HG03025 (cell line): ENCODE data around the gene NDUFS7.
"Not testable (repeated sequence)": the region's sequence is repeated elsewhere in the genome, so short reads cannot be mapped to it uniquely, and the experiment has no call there.

ENCODE experiments used
- ATAC-seq: cut with Tn5 transposase; IDR thresholded peaks from one replicate; pipeline ENCODE4 v1.9.1; 2021; ENCODE audit warnings: mild to moderate bottlenecking, moderate library complexity; ENCODE audit not compliant: unreplicated experiment, low FRiP score

The NDUFS7 gene

DNA sequence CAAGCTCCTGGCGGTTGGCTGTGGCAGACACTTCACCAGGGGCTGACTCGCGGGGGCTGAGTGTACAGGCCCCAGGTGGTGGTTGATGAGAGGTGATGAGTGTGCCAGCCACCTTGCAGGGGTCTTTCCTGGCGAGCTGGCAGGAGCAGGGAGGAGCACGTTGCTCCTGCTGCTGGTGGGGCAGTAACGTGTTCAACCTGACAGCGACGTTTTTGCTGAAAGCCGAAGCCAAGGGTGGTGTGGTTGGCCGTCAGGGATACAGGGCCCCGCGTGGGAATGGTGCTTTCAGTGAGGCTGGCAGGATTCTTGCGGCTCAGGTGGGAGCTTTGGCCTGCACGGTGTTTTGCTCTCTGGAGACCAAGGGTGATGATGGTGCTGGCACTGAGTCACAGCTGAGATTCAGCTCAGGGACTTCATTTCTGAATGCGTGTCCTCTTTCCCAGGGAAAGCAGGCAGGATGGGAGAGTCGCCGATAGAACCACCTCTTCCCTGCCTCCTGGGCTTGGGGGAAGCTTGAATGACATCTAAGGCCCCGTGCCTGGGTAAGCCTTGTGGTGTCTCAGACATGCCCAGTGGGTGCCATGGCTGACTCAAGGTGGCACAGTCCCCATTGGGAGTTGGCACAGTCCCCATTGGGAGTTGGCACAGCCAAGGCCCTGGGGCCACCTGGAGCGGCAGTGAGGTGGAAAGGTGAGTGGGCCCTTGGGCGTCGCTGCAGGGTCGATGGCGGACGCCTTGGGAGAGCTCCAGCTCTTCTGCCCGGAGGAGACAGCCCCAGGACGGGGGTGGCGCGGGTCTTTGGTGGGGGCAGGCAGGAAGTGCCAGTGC lies 32.5 kb downstream of the NDUFS7 start:
- no peak for ATAC-seq

DNA sequence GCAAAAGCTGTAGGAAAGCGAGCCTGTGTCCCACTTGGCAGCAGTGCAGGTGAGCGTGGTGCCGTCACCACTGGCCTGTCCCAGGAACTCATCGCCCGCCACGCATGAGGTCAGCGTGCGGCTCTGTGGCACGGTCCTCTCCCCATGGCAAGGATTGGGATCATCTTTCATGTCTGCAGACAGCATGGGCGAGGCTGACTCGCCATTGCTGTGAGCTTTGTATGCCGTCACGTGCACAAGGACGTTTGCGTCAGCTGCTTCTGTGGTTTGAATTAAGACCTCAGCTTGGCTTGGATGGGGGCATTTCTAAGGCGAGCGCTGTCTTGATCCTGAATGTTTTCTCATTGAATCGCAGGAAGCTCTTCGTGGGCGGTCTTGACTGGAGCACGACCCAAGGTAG lies 33.4 kb downstream of the NDUFS7 start:
- ATAC-seq = no peak

DNA sequence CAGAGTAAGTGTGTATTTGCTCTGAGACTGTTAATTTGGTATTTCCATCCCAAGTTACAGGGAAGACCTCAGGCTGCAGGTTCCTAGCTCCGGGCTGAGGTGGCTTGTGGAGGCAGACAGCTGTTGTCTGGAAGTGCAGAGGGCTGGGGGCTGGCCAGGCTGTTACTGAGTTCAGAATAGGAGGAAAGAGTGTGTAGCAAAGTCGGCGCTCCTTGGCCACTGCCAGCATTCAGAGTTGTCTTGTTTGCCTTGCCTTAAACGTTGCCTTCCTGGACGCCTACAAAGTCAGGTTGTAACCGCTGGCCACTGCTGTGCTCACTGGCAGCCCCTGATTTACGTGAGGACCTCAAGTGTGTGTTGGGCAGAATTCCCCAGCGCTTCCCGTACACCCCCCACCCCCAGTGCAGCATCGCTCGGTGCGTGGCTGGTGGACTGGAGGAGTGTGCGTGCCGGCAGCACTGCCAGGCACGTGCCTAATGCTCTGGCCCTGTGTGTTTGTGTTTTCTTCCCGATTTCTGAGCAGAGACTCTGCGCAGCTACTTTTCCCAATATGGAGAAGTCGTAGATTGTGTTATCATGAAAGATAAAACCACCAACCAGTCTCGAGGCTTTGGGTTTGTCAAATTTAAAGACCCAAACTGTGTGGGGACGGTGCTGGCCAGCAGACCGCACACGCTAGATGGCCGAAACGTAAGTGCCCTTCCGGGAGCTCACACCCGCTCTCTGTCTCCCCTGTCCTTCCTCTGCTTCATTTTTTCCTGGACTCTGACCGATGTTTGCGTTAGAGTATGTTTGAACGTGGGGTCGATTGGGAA lies 34.2 kb downstream of the NDUFS7 start:
- ATAC-seq = no peak

DNA sequence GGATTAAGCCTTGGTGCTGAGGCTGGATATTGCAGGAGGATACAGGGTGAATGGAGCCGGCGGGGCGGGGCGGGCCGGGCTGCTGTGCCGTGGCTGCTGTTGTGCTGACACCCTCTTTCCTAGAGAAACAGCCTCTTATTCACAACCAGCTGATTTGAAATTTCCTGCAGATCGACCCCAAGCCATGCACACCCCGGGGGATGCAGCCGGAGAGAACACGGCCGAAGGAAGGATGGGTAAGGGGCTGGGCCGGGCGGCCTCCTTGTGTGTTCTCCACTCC lies 34.7 kb downstream of the NDUFS7 start:
- ATAC-seq = no peak

DNA sequence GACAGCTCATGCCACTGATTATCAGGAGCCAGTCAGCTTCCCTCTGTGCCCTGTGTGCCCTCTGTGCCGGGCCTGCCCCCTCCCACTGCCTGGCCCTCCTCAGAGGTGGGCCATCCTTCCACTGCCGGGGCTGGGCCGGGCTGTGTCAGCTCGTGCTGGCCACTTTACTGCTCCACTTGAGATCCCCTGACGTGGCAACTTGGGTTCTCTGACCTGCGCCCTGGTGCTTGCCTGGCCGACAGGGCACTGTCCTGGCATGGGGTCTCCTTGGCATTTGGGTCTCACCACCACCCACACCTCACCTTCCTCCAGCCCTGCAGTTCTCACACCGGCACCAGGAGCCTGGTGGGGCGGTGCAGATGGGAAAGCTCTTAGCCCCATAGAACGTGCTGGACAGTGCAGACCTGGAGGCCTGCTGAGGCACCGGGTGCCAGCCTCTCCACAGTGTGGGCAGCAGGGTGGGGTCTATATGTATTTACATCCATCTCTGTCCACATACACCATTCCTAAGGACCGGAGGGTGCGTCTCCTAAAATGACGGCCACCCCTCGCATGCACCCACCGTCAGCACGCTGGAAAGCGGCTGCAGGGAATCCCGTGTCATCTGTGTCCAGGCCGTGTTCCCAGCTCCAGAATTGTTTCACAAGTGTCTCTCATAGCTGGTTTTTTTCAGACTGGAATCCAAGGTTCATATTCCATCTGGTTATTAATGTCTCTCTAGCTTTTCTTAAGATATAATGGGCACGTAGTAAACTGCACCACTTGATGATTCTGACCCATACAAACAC lies 35.4 kb downstream of the NDUFS7 start:
- ATAC-seq = no peak

DNA sequence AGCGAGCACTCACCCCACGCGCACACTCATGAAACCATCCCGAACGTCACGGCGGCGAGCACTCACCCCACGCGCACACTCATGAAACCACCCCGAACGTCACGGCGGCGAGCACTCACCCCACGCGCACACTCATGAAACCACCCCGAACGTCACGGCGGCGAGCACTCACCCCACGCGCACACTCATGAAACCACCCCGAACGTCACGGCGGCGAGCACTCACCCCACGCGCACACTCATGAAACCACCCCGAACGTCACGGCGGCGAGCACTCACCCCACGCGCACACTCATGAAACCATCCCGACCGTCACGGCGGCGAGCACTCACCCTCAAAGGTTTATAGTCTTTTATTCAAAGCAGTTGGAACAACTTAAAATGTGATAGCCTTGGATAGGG lies 36.4 kb downstream of the NDUFS7 start:
- ATAC-seq = not testable (repeated sequence)

DNA sequence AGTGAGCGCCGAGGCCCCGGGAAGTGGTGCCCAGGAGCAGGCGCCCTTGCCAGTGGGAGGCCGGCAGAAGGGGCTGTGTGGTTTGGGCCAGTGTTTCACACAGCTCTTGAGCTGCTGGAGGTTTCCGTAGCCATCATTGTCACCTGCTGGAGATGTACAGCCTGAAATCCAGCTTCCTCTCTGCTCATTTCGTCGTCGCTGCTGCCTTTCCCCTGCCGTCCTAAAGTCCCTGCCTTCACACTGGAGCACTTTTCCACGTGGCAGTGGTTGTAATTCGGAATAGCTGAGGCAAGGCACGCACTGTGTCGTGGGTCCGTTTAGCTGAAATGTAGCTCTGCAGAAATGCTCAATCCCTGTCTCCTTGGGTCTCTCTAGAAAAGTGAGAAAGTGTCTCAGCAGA lies 36.9 kb downstream of the NDUFS7 start:
- ATAC-seq = no peak

DNA sequence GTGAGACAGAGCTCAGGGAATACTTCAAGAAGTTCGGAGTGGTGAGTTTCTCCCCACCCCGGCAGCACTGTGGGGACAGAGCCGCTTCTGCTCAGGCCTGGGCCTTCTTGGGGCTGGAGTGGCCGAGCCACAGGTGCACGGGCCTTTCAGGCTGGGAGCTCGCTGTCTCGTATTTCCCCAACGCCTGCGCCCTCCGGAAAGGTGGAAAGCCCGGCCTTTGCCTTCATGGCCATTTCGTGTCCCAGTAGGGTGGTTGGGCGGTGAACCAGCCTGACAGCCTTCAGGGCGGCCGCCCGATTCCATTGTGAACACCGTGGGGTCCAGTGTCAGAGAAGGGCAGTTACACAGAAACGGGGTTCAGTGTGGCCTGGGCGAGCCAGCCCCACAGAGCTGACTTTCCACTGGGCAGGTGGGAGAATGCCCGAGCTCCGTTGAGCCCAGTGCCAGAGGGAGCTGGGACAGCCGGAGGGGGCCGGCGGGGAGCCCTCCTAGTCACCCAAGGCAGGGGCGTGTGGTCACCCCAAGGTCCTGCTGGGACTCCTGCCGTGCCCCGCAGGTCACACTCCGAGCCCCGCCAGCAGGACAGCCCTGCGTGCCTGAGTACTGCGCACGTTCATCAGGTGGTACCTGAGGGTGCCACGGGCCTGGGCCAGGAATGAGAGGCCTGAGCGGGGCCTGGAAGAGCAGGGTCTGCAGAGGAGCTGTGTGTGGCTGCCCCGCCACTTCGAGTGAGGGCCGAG lies 37.7 kb downstream of the NDUFS7 start:
- ATAC-seq = no peak

DNA sequence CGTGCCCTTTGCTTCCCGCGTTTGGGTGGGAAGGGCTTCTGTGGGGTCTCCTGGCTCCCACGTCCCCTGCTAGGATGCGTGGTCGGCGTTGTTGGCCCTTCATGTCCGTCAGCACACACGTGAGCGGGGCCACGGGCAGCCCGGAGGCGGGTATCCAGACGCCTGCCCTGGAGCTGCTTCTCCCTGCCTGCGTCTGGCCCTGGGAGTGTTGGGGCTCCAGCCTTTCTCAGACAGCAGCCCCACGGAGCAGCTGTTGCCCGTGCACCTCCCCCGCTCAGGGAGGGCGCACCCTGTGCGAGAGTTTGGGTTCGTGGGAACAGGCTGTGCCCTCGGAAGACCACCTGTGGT lies 38.2 kb downstream of the NDUFS7 start:
- no peak for ATAC-seq

DNA sequence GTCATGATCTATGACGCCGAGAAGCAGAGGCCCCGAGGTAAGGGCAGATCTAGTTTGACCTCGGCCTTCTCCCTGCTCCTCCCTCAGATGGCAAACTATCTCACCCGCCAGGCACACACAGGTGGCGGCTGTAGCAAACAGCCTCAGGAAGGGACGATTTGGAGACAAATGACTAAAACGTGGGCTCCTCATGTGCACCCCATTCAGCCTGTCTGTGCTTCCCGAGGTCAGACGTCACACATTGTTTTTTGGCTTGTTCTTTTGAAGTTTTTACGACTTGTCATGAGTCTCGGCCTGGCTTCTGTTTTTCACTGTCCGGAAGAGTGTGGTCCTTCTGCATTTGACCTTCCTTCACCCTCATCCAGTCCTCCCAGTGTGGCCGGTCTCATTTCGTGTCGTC lies 38.7 kb downstream of the NDUFS7 start:
- no peak for ATAC-seq

DNA sequence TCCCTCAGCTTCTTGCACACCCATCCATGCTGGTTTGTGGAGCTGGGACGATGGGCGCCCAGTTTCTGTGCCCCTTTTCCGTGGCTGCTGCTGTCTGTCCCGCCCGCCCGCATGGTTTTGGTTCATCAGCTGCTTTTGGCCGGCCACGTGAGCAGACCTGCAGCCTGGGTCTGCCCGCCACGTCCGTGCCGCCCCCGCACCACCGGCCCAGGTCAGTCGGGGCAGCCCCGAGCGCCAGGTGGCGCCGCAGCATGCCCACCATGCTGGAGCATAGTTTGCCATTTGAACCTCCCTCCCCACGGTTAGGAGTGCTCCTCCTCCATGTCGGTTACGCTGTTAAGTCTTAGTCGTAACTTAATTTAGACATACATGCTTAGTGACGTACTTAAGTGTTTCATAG lies 39.2 kb downstream of the NDUFS7 start:
- ATAC-seq = no peak

DNA sequence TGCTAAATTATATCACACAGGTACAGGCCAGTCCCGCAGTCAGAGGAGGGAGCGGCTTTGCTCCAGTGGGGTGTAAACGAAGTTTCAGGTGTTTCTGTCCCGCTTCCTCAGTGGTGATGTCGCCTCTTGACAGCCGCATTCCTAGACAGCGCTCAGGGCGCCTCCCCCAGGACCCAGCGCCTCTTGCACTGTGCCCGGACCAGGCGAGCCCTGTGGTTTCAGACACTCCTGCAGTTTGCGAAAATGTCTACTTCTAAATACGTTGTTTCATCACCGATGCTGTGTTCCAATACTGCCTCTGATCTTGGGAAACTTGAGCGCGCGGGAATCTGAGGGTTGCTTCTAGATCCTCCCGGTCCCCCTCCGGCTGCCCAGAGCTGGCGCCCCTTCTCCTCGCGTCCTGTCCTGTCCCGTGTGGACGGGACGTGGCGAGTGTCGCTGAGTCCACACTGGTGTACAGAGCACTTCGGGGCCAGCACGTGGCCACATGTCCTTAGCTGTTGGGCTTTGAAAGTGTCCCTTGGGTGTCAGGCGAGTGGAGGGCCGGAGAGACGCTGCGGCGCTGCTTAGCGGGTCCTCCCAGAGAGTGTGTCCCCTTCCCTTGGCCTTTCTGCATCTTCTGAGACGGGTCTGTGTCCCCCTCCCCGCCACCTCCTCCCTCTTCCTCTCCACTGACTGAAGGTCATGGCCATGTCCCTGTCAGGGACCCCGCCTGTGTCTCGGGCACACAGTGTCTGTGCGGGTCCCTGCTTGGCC lies 39.9 kb downstream of the NDUFS7 start:
- ATAC-seq = no peak

DNA sequence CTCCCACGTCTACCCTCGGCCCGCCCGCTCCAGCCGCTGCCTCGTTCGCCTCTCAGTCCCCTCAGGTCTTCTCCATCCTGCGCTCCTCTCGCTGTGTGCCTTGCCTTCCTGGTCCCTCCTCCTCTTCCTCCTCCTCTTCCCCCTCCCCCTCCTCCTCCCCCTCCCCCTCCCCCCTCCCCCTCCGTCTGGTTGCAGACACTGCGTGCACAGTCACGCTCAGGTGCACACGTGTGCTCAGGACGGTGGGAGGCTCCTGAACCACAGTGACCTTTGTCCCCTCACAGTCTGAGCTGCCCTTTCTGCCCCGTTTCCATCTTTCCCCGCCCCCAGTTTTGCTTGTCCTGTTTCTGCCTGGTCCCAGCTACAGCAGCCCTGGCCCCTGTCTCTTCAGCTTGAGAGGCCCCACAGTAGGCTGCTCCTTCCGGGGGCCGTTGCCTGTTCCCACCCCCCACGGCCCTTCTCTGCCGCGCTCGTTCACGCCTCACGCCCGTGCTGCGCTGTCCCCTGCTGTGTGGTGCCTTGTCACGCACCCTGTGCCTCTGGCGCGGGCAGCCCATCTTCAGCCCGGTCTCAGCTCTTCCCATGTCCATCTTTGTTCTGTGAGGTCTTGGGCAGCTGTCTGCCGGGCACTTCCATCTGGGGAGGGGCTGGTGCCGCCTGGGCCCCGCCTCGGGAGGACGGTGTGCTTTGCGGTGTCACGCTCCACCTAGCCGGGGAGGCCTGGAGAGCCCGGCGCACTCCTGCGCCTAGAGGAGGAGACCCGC lies 40.7 kb downstream of the NDUFS7 start:
- no peak for ATAC-seq

DNA sequence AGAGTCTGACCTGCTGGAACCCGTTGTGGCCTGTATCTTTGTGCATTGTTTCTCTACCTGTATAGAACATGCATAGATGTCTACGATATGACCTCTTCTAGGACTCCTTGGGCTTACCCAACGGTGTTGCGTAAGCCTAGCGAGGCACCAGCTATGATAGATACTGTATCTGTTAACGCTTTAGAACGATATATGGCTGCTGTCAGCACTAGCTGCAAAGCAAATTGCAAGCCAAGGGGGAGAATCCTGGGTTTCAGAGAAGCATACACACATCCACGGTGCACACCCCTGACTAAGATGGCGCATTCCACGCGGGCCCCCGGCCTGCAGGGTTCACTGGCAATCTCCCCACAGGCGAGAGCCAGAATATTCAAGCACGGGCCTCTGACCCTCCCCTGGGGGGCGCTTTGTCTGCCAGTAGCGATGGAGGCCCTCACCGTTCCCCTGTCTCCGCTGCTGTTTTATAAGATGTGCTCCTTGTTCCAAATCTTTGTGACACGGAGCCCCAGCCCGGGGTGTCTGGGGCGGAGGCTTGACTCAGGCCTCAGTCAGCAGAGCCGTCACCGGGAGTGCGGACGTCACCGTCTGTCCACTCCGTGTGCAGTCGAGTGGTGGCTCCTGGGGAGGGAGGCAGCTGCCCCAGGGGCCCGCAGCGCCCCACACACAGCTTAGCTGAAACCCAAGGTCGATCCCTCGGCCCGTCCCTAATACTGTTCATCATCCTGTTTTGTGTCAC lies 41.6 kb downstream of the NDUFS7 start:
- no peak for ATAC-seq

DNA sequence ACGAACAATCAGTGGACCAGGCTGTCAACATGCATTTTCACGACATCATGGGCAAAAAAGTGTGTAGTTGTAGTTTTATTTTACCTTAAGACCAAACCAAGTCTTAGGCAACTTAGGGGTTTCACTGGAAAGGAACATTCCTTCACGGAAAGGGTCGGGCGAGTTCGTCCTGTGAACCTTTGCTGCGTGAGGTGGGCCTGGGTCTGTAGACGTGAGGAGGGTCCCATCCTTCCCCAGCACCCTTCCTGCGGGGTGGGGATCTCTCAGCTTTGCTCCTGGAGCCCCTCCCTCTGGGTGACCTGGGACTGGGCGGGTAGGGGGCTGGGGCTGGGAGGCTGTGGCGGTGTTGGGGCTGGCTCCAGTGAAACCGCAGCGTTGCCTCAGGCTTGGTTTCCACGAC lies 42.2 kb downstream of the NDUFS7 start:
- no peak for ATAC-seq

DNA sequence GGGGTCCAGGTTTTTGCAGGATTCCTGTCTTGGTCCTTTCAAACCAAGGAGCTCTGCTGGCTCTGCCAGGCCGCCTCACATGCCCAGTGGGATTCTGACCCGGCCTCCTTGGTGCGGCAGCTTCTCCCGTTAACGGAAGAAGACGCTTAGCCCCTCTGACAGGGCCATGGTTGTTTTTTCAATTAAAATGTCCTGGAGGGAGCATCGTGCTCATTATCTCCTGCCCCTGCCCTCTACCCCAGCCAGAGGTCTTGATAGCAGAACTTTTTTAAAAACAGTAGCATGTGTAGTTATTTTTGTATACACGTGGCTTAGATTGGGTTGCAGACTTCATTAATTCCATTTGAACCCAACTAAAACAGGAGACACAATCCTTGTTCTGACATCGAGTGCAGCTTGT lies 43.0 kb downstream of the NDUFS7 start:
- no peak for ATAC-seq

DNA sequence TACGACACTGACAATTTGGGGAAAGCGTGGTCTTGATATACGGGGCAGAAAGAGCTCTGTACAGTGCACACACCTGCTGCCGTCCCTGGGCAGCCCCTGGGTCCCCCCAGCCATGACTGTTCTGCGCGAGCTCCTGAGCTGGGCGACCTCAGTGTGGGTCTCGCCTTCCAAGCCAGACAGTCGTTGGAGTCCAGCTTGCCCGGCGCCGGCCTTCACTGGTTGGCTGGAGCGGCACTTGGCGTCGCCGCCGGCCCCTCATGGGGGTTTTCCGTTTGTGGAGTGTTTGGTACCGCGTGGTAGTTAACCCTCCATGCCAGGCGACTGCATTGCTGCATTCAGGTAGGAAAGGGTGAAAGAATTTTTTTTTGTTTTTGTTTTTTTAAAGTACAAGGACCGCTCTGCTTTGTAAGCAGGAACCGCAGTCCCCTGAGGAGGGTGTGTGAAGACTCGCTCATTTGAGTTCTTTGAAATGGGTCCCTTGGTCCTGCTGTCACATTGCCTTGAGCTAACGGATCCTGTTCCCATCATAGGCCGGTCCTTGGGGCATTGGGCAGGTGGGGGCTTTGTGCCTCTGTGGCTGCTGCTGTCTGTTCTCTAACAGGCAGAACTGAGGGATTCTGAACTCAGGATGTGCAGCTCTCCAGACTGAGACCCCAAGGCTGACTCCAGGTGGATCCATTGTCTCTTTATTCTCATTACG lies 43.7 kb downstream of the NDUFS7 start:
- ATAC-seq = no peak

DNA sequence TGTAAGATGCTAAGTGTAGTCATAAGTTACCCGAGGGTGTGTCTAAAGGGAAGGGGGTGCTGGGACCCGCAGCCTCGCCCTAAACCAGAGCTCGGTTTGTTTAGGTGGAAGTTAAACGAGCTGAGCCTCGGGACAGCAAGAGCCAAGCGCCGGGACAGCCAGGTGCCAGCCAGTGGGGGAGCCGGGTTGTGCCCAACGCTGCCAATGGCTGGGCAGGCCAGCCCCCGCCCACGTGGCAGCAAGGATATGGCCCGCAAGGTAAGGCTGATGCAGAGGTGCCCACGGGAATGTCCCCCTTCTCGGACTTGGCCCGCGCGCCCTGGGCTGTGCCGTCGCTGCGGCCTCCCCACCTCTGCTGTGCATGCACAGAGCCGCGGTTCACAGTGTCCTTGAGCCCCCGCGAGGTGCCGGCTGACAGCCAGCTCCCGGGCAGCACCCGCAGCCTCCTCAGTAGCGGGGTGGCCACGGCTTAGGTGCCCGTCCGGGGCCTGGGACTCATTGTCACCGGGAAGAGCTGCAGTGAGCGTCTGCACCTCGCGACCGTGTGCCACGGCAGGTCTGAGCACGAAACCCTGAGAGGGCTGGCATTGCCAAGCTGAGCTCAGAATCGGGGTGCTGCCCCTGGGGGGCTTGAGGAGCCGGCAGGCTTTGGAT lies 45.2 kb downstream of the NDUFS7 start:
- ATAC-seq = no peak
